GM19395 (cell line): ENCODE data around the gene CDC27.
A peak's percentile ranks its signal among the peaks of the same experiment; 100 is the strongest.
"Not testable (repeated sequence)": the region's sequence is repeated elsewhere in the genome, so short reads cannot be mapped to it uniquely, and the experiment has no call there.

Experiments
- ATAC-seq: cut with Tn5 transposase; IDR thresholded peaks from one replicate; pipeline ENCODE4 v1.9.1; 2021; ENCODE audit warnings: mild to moderate bottlenecking, moderate library complexity; ENCODE audit not compliant: unreplicated experiment

CDC27 gene

GRCh38 chr17:47188876-47189731 lies at the start of gene CDC27:
TSS of gene CDC27 (minus strand) at chr17:47189295. CDS start at chr17:47189172, 123 bp downstream.
- peak; percentile 93 for ATAC-seq

- no peak for ATAC-seq
Observed at GRCh38 chr17:47238321-47239010, 49.4 kb upstream of the CDC27 start.

- ATAC-seq = no peak
Observed at GRCh38 chr17:47237841-47238240, 48.7 kb upstream of the CDC27 start.

- no peak for ATAC-seq
Observed at GRCh38 chr17:47235923-47236322, 46.8 kb upstream of the CDC27 start.

GRCh38 chr17:47235506-47235905 lies 46.4 kb upstream of the CDC27 start:
- no peak for ATAC-seq

- ATAC-seq = no peak
Observed at GRCh38 chr17:47232465-47232864, 43.4 kb upstream of the CDC27 start.

GRCh38 chr17:47231866-47232265 lies 42.8 kb upstream of the CDC27 start:
- ATAC-seq = no peak

- ATAC-seq = no peak
Observed at GRCh38 chr17:47231334-47231733, 42.2 kb upstream of the CDC27 start.

- no peak for ATAC-seq
Observed at GRCh38 chr17:47230864-47231263, 41.8 kb upstream of the CDC27 start.

- ATAC-seq = no peak
Observed at GRCh38 chr17:47229535-47230443, 40.7 kb upstream of the CDC27 start.

GRCh38 chr17:47227862-47228261 lies 38.8 kb upstream of the CDC27 start:
- no peak for ATAC-seq

- no peak for ATAC-seq
Observed at GRCh38 chr17:47225911-47226688, 37.0 kb upstream of the CDC27 start.

- ATAC-seq = no peak
Observed at GRCh38 chr17:47225436-47225858, 36.4 kb upstream of the CDC27 start.

- no peak for ATAC-seq
Observed at GRCh38 chr17:47224966-47225365, 35.9 kb upstream of the CDC27 start.

GRCh38 chr17:47224077-47224476 lies 35.0 kb upstream of the CDC27 start:
- not testable (repeated sequence) for ATAC-seq

GRCh38 chr17:47223460-47223859 lies 34.4 kb upstream of the CDC27 start:
- no peak for ATAC-seq

- ATAC-seq = no peak
Observed at GRCh38 chr17:47223007-47223406, 33.9 kb upstream of the CDC27 start.

GRCh38 chr17:47222047-47222446 lies 33.0 kb upstream of the CDC27 start:
- no peak for ATAC-seq

- no peak for ATAC-seq
Observed at GRCh38 chr17:47221154-47221553, 32.1 kb upstream of the CDC27 start.

- no peak for ATAC-seq
Observed at GRCh38 chr17:47220531-47220999, 31.5 kb upstream of the CDC27 start.
